Gastrocnemius medialis (tissue), 4 donors: Measurements from ENCODE around the gene FGD5.

Experiments used
- CTCF ChIP-seq, 5 experiments: fragments of 450-650 bp in 3 of 5; fragments of 200-600 bp in 2 of 5; sonication (generic) in 2 of 5; IDR thresholded peaks in 4 of 5; conservative IDR thresholded peaks in 1 of 5; 1 replicate in 4 of 5; 2 replicates in 1 of 5; pipeline ENCODE4 v1.5.1; 2016 to 2019; ENCODE audit warnings: antibody characterized with exemption in 5 of 5, mild to moderate bottlenecking in 3 of 5, moderate library complexity in 3 of 5
- POLR2A ChIP-seq, 2 donors: fragments of 450-650 bp; IDR thresholded peaks; one replicate each; pipeline ENCODE4 v1.6.1; 2017; ENCODE audit warnings: antibody characterized with exemption in 2 of 2, mild to moderate bottlenecking in 2 of 2, moderate library complexity in 2 of 2

GRCh38 chr3:14804835-14805780 is 13.7 kb upstream of the FGD5 start:
- TF ChIP-seq CTCF (IDR thresholded peaks at IDR 0.05 in 4 of 5, conservative IDR thresholded peaks at IDR 0.05 in 1 of 5) (no peak), POLR2A (IDR thresholded peaks at IDR 0.05) (no peak)
